Measurements from ENCODE around the gene IPO9.
"Not testable (repeated sequence)": the region's sequence is repeated elsewhere in the genome, so short reads cannot be mapped to it uniquely, and the experiment has no call there.

The IPO9 gene

DNA sequence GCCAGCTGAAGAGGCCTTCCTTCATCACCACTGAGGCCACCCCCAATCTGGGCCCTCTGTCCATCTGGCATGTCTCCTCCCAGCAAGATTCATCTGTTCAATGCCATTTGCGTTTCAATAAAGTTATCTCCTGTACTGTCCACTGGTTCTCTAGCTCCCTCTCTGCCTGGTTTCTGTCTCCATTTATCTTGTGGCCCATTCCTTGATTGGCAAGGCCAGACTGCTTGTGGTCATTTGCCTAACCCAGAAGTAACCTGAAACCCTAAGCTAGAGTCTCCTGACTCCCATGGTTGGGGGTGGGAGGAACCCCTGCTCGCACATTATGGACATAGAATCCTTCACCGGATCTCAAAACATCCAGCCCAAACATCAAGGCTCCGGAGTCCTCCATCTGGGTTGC, 2.1 kb upstream of the IPO9 start:
- H3K9ac ChIP-seq, result no peak overlapping the region
- TF ChIP-seq Cebpa-rat (IDR thresholded peaks at IDR 0.05), result no peak
- H3K9me3 ChIP-seq, result no peaks in the 10 kb centered on the region
- no peaks in the 10 kb centered on the region for H3K27me3 ChIP-seq
- peaks cover 23% of the 10 kb centered on the region for H4K20me1 ChIP-seq
- H3K4me1 ChIP-seq, result peaks cover 28% of the 10 kb centered on the region
- H3K27ac ChIP-seq, result no peak overlapping the region
- no peak overlapping the region for H3K4me3 ChIP-seq
- peaks cover 28% of the 10 kb centered on the region for H3K36me3 ChIP-seq
- H3K4me2 ChIP-seq, result no peak overlapping the region

DNA sequence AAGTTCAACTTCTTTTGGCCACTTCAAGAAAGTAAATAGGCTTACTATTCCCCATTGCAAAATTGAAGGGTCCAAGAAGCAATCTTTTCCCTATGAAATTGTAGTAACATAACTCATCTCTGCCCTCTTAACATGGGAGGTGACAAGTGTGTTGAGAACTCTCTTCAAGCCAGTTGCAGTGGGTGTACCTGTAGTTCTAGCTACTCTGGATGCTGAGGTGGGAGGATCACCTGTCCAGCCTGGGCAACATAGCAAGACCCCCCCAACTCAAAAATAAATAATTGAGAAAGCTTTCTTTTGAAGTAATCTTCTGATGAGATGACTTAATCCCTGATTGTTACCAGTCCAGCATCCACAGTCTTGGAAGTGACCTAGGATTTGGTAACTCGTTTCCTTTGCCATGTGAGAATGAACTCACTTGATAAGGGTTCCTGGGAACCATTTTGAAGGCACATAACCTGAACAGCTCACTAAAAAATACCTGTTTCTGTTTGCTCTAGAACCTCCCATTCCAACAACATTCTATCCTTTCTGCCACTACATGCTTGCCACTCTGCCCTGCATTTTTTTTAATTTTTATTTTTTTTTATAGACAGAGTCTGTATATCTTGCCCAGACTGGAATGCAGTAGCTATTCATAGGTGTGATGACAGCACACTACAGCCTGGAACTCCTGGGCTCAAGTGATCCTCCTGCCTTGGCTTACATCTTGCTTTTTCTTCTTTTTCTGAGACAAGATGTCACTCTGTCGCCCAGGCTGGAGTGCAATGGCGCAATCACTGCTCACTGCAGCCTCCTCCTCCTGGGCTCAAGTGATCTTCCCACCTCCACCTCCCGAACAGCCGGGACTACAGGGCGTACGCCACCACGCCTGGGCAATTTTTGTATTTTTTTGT, 1.4 kb upstream of the IPO9 start:
- no peak overlapping the region for H3K4me2 ChIP-seq
- peaks cover 30% of the 10 kb centered on the region for H4K20me1 ChIP-seq
- H3K4me1 ChIP-seq, result peaks cover 36% of the 10 kb centered on the region
- H3K27ac ChIP-seq, result no peak overlapping the region
- H3K9ac ChIP-seq, result no peak overlapping the region
- H3K27me3 ChIP-seq, result no peaks in the 10 kb centered on the region
- no peak overlapping the region for H3K4me3 ChIP-seq
- no peak for TF ChIP-seq Cebpa-rat (IDR thresholded peaks at IDR 0.05)
- H3K9me3 ChIP-seq, result no peaks in the 10 kb centered on the region
- H3K36me3 ChIP-seq, result peaks cover 21% of the 10 kb centered on the region

DNA sequence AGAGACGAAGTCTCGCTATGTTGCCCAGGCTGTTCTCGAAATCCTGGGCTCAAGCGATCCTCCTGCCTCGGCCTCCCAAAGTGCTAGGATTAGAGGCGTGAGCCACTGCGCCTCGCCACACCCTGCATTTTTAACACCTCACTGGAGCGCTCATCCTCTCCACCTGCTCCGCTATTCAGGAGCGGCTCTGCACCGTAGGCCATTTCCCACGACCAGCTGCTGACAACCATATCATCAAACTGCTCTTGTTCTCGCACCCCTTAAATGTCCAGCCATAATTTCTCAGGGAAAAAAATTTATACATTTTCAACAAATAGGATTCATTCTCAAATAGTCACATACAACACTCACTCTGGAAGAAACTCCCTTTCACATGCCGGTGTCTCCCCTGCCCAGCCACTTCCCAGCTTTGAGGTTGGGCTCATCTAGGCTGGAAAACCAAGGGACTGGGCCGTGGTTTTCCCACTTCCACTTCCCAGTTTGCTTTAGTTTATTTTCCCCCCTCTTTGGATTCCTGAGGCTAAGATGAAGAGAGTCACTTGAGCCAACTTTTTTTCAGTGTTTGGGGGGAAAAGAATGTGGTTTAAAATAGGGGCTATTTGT, 639 bp upstream of the IPO9 start:
- no peak for TF ChIP-seq Cebpa-rat (IDR thresholded peaks at IDR 0.05)
- Histone ChIP-seq H3K4me1 (peaks cover 43% of the 10 kb centered on the region), H4K20me1 (peaks cover 38% of the 10 kb centered on the region), H3K9ac (no peak overlapping the region), H3K4me2 (peak overlapping the region; percentile 31), H3K27me3 (no peaks in the 10 kb centered on the region), H3K36me3 (peaks cover 13% of the 10 kb centered on the region), H3K27ac (no peak overlapping the region), H3K9me3 (no peaks in the 10 kb centered on the region), H3K4me3 (no peak overlapping the region)

DNA sequence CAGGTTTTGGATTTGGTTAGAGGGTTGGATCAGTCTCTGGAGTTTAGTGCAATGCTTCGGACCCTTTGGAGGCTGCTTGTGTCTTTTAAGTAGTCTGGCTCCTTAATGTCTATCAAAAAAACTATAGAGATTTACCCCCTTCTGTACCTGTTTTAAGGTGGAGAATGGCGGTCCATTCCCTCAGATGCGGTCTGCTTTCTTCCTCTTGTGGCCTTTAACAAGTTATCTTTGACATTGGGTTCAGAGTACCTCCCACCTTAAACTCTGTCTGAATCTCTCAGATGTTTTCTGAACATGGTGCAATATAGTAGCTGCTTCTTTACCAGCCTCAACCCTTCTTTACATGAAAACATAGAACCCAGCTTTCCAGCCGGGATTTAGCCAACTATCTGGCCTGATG, 2.4 kb downstream of the IPO9 start:
- Histone ChIP-seq H3K9ac (no peak overlapping the region), H3K27me3 (no peaks in the 10 kb centered on the region), H3K4me2 (peak overlapping the region; percentile 93), H3K36me3 (peaks cover 25% of the 10 kb centered on the region), H4K20me1 (peaks cover 68% of the 10 kb centered on the region), H3K4me1 (peaks cover 73% of the 10 kb centered on the region), H3K4me3 (no peak overlapping the region), H3K27ac (no peak overlapping the region), H3K9me3 (no peaks in the 10 kb centered on the region)
- TF ChIP-seq Cebpa-rat (IDR thresholded peaks at IDR 0.05), result no peak

DNA sequence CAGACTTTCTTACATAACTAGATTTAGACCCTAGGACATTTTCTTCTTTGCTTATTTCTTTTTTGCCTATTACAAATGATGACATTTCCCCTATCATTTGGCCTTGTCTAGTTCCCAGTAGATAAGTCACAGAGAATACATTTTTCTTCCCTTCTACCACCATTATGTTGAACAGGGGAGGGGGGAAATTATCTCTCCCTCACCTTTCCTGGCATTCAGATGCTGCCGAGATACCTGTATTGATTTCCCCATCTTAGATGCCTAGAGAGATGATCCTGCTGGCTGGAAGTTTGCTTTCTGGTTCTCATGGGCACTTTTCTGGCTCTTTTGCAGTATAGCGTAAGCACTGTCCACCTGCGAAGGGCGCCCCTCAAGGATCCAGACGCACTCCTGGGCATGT, 5.7 kb downstream of the IPO9 start:
- no peaks in the 10 kb centered on the region for H3K27me3 ChIP-seq
- H3K9me3 ChIP-seq, result no peaks in the 10 kb centered on the region
- H3K4me1 ChIP-seq, result peaks cover 79% of the 10 kb centered on the region
- no peak overlapping the region for H3K4me3 ChIP-seq
- H3K36me3 ChIP-seq, result peaks cover 46% of the 10 kb centered on the region
- no peak for TF ChIP-seq Cebpa-rat (IDR thresholded peaks at IDR 0.05)
- 0 out of 2 replicates have a peak overlapping the region, but pooled peaks have one; percentile 9 for H3K9ac ChIP-seq
- H4K20me1 ChIP-seq, result peaks cover 100% of the 10 kb centered on the region
- H3K27ac ChIP-seq, result no peak overlapping the region
- peak overlapping the region; percentile 71 for H3K4me2 ChIP-seq

DNA sequence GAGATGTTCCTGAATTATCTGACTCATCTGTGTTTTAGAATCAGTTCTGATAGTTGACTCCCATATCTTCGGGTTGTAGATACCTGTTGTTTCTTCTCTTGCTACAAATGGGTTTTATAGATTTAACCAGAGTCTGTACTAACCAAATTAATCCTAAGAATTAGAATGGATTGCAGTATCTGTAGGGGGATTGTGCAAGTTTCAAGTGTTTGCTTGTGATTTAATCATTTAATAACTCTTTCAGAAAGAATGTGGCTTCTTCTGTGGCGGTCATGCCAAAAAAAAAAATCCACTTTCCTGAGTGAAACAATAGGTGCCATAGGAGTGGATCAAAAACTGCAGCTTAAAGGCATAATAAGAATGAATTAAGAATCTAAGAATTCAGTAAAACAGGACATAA, 9.4 kb downstream of the IPO9 start:
- no peak overlapping the region for H3K4me2 ChIP-seq
- TF ChIP-seq Cebpa-rat (IDR thresholded peaks at IDR 0.05), result no peak
- no peak overlapping the region for H3K9ac ChIP-seq
- peaks cover 43% of the 10 kb centered on the region for H3K4me1 ChIP-seq
- no peaks in the 10 kb centered on the region for H3K9me3 ChIP-seq
- H4K20me1 ChIP-seq, result peaks cover 100% of the 10 kb centered on the region
- no peak overlapping the region for H3K4me3 ChIP-seq
- no peak overlapping the region for H3K27ac ChIP-seq
- H3K27me3 ChIP-seq, result no peaks in the 10 kb centered on the region
- H3K36me3 ChIP-seq, result peaks cover 69% of the 10 kb centered on the region

DNA sequence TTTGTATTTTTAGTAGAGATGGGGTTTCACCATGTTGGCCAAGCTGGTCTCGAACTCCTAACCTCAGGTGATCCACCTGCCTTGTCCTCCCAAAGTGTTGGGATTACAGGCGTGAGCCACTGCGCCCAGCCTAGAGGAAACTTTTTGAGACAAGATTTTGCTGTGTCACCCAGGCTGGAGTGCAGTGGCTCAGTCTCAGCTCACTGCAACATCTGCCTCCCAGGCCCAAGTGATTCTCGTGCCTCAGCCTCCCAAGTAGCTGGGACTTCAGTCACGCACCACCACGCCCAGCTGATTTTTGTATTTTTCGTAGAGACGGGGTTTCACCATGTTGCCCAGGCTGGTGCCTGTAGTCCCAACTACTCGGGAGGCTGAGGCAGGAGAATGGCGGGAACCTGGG, 10.1 kb downstream of the IPO9 start:
- H3K27ac ChIP-seq, H3K9me3 ChIP-seq, H3K4me2 ChIP-seq, H3K27me3 ChIP-seq, H3K4me3 ChIP-seq, H3K9ac ChIP-seq: not testable (repeated sequence)
- H3K36me3 ChIP-seq, result peaks cover 73% of the 10 kb centered on the region
- peaks cover 36% of the 10 kb centered on the region for H3K4me1 ChIP-seq
- H4K20me1 ChIP-seq, result peaks cover 100% of the 10 kb centered on the region

DNA sequence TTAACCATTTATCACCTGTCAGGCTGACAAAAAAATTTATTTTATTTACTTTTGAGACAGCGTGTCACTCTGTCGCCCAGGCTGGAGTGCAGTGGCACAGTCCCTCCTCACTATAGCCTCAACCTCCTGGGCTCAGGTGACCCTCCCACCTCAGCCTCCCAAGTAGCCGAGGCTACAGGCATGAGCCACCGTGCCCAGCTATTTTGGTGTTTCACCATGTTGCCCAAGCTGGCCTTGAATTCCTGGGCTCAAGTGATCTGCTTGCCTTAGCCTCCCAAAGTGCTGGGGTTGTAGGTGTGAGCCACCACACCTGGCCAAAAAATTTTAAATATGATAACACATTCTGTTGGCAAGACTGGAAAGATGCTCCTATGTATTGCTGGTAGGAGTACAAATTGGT, 11.1 kb downstream of the IPO9 start:
- Histone ChIP-seq H3K4me2 (no peak overlapping the region), H3K4me3 (no peak overlapping the region), H3K4me1 (peaks cover 27% of the 10 kb centered on the region), H3K27me3 (no peaks in the 10 kb centered on the region), H3K9ac (no peak overlapping the region), H4K20me1 (peaks cover 100% of the 10 kb centered on the region), H3K36me3 (peaks cover 70% of the 10 kb centered on the region), H3K27ac (no peak overlapping the region), H3K9me3 (no peaks in the 10 kb centered on the region)
- TF ChIP-seq Cebpa-rat (IDR thresholded peaks at IDR 0.05), result no peak

DNA sequence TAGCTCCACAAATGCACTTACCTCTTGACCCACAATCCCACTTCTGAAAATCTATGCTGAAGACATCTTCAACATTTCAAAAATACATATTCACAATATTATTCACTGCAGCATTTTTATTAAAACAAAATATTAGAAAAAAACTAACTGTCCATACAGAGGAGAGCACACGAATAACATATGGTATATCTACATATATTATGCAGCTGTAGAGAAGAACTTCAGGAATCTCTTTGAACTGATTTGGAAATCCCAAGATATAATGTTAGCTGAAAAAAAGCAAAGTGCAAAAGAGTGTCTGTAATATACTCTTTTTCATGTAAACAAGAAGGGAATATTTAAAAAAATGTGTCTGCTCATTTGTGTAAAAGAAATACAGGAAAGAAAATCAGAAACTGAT, 11.5 kb downstream of the IPO9 start:
- TF ChIP-seq Cebpa-rat (IDR thresholded peaks at IDR 0.05), result no peak
- H4K20me1 ChIP-seq, result peaks cover 100% of the 10 kb centered on the region

DNA sequence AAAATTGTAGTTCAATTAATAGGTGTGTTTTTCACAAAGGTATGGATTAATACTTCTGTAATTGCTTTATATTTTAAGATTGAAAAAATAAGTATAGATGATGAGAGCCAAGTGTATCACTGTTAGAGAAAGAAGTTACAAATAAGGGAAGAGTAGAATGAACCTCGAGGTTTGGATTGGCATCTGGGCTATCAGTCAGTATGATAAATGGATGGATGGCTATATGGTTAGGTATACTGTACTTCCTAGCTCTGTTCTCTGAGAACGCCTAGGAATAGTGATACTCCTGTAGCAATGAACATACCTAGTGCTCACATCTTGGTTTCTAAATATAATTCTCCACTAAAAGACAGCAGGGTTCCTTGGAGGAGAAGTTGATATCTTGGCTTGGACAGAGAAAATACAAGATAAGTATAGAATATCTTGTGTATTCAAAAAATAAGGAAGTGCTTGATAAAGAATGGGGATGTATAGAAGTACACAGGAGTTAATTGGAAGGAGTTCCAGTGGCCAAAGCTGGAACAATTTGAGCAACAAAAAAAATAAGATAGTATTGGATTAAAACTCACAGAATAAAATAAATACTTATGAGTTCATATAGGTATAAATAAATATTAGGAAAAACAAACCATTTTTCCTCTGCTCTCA, 12.4 kb downstream of the IPO9 start:
- H4K20me1 ChIP-seq, result peaks cover 100% of the 10 kb centered on the region

More for the DNA sequence above, 11.5 kb downstream of the IPO9 start:
- Histone ChIP-seq H3K4me2 (no peak overlapping the region), H3K4me3 (no peak overlapping the region), H3K36me3 (peaks cover 68% of the 10 kb centered on the region), H3K27me3 (no peaks in the 10 kb centered on the region), H3K4me1 (peaks cover 23% of the 10 kb centered on the region), H3K27ac (no peak overlapping the region), H3K9ac (no peak overlapping the region), H3K9me3 (no peaks in the 10 kb centered on the region)

More for the DNA sequence above, 12.4 kb downstream of the IPO9 start:
- H3K9ac ChIP-seq, result no peak overlapping the region
- no peak overlapping the region for H3K4me3 ChIP-seq
- H3K36me3 ChIP-seq, result peaks cover 64% of the 10 kb centered on the region
- no peak overlapping the region for H3K27ac ChIP-seq
- TF ChIP-seq Cebpa-rat (IDR thresholded peaks at IDR 0.05), result no peak
- H3K27me3 ChIP-seq, result no peaks in the 10 kb centered on the region
- peaks cover 14% of the 10 kb centered on the region for H3K4me1 ChIP-seq
- no peaks in the 10 kb centered on the region for H3K9me3 ChIP-seq
- H3K4me2 ChIP-seq, result no peak overlapping the region
